HEK293 (cell line): Measurements from ENCODE around the gene EMC6.

Experiments used
- BCL11A ChIP-seq: fragments of 450-650 bp; formaldehyde crosslinking; IDR thresholded peaks from 2 replicates; pipeline ENCODE4 v1.5.1; 2016; ENCODE audit warnings: low read depth, missing biosample characterization, missing genetic modification characterization
- GLI4 ChIP-seq: fragments of 450-650 bp; formaldehyde crosslinking; IDR thresholded peaks from 2 replicates; pipeline ENCODE4 v1.5.1; 2016; ENCODE audit warnings: missing biosample characterization, missing genetic modification characterization
- IKZF3 ChIP-seq: fragments of 450-650 bp; IDR thresholded peaks from 2 replicates; pipeline ENCODE4 v1.5.0; 2018; ENCODE audit warnings: missing biosample characterization, mild to moderate bottlenecking, missing genetic modification characterization, moderate library complexity
- SP2 ChIP-seq: fragments of 450-650 bp; formaldehyde crosslinking; IDR thresholded peaks from 2 replicates; pipeline ENCODE4 v1.5.1; 2016; ENCODE audit warnings: missing biosample characterization, missing genetic modification characterization
- ZNF138 ChIP-seq: fragments of 450-650 bp; formaldehyde crosslinking; IDR thresholded peaks from 2 replicates; pipeline ENCODE4 v1.5.1; 2016; ENCODE audit warnings: missing biosample characterization, missing genetic modification characterization, borderline replicate concordance
- ZNF521 ChIP-seq: fragments of 450-650 bp; formaldehyde crosslinking; IDR thresholded peaks from 2 replicates; pipeline ENCODE4 v1.5.1; 2017; ENCODE audit warnings: missing biosample characterization, mild to moderate bottlenecking, missing genetic modification characterization
- ZNF585B ChIP-seq: fragments of 450-650 bp; formaldehyde crosslinking; IDR thresholded peaks from 2 replicates; pipeline ENCODE4 v1.5.1; 2016; ENCODE audit warnings: missing biosample characterization, missing genetic modification characterization
- ZNF660 ChIP-seq: fragments of 450-650 bp; IDR thresholded peaks from 2 replicates; pipeline ENCODE4 v1.5.1; 2018; ENCODE audit warnings: missing biosample characterization, mild to moderate bottlenecking, missing genetic modification characterization
- ZNF76 ChIP-seq: fragments of 450-650 bp; formaldehyde crosslinking; IDR thresholded peaks from 2 replicates; pipeline ENCODE4; 2016; ENCODE audit warnings: low read depth, missing biosample characterization, missing genetic modification characterization, borderline replicate concordance
- ZNF768 ChIP-seq: fragments of 450-650 bp; formaldehyde crosslinking; IDR thresholded peaks from 2 replicates; pipeline ENCODE4 v1.5.1; 2018; ENCODE audit warnings: missing biosample characterization, mild to moderate bottlenecking, missing genetic modification characterization
- ZSCAN4 ChIP-seq: fragments of 450-650 bp; formaldehyde crosslinking; IDR thresholded peaks from 2 replicates; pipeline ENCODE4 v1.5.1; 2017; ENCODE audit warnings: missing biosample characterization, missing genetic modification characterization
- TF ChIP-seq, protein P1 (sequence below): fragments of 450-650 bp; formaldehyde crosslinking; IDR thresholded peaks from 2 replicates; pipeline ENCODE4 v1.5.1; 2016; ENCODE audit warnings: missing biosample characterization, missing genetic modification characterization
- TF ChIP-seq, protein P2 (sequence below): fragments of 450-650 bp; formaldehyde crosslinking; IDR thresholded peaks from 2 replicates; pipeline ENCODE4 v1.5.1; 2016; ENCODE audit warnings: missing biosample characterization, missing genetic modification characterization

- TF ChIP-seq ZNF660 (no peak), ZSCAN4 (tag by site-specific recombination) (no peak), ZNF521 (tag by site-specific recombination) (no peak), ZNF138 (tag by site-specific recombination) (no peak), BCL11A (tag by site-specific recombination) (no peak), ZNF76 (tag by site-specific recombination) (no peak), ZNF585B (no peak), IKZF3 (tag by site-specific recombination) (no peak), SP2 (tag by site-specific recombination) (no peak), GLI4 (no peak), ZNF768 (tag by site-specific recombination) (no peak)
- TF ChIP-seq, protein P1, sequence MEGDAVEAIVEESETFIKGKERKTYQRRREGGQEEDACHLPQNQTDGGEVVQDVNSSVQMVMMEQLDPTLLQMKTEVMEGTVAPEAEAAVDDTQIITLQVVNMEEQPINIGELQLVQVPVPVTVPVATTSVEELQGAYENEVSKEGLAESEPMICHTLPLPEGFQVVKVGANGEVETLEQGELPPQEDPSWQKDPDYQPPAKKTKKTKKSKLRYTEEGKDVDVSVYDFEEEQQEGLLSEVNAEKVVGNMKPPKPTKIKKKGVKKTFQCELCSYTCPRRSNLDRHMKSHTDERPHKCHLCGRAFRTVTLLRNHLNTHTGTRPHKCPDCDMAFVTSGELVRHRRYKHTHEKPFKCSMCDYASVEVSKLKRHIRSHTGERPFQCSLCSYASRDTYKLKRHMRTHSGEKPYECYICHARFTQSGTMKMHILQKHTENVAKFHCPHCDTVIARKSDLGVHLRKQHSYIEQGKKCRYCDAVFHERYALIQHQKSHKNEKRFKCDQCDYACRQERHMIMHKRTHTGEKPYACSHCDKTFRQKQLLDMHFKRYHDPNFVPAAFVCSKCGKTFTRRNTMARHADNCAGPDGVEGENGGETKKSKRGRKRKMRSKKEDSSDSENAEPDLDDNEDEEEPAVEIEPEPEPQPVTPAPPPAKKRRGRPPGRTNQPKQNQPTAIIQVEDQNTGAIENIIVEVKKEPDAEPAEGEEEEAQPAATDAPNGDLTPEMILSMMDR (tag by site-specific recombination), result no peak
- TF ChIP-seq, protein P2, sequence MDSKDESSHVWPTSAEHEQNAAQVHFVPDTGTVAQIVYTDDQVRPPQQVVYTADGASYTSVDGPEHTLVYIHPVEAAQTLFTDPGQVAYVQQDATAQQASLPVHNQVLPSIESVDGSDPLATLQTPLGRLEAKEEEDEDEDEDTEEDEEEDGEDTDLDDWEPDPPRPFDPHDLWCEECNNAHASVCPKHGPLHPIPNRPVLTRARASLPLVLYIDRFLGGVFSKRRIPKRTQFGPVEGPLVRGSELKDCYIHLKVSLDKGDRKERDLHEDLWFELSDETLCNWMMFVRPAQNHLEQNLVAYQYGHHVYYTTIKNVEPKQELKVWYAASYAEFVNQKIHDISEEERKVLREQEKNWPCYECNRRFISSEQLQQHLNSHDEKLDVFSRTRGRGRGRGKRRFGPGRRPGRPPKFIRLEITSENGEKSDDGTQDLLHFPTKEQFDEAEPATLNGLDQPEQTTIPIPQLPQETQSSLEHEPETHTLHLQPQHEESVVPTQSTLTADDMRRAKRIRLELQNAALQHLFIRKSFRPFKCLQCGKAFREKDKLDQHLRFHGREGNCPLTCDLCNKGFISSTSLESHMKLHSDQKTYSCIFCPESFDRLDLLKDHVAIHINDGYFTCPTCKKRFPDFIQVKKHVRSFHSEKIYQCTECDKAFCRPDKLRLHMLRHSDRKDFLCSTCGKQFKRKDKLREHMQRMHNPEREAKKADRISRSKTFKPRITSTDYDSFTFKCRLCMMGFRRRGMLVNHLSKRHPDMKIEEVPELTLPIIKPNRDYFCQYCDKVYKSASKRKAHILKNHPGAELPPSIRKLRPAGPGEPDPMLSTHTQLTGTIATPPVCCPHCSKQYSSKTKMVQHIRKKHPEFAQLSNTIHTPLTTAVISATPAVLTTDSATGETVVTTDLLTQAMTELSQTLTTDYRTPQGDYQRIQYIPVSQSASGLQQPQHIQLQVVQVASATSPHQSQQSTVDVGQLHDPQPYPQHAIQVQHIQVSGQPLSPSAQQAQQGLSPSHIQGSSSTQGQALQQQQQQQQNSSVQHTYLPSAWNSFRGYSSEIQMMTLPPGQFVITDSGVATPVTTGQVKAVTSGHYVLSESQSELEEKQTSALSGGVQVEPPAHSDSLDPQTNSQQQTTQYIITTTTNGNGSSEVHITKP (tag by site-specific recombination), result no peak
These were observed 27.6 kb upstream of the EMC6 start for GRCh38 chr17:3641014-3641413.
